Natural killer cell treated with Interleukin-12 subunit alpha and Interleukin-12 subunit beta and Interleukin-15 and Interleukin-18, amount 100 ng/mL, for 72 hours (primary cell): Measurements from ENCODE around the gene CSNK2A1. TPM values are rescaled to one million over a fixed set of nuclear protein-coding genes. Genes with fewer than 3 reads are reported as not detected.

Experiments used
- ATAC-seq, 2 donors: fragments of 150-1000 bp; cut with Tn5 transposase in 1 of 2; sonication (Bioruptor Pico), chemical (Tn5 transposase) in 1 of 2; 2 replicates each; pipeline ENCODE4 v1.10.0; 2021
- DNase-seq: peaks from one replicate; pipeline ENCODE4 v3.0.0; 2022; ENCODE audit warnings: low spot score
- H3K27ac Mint-ChIP-seq, 2 donors: 1 replicate in 1 of 2; 2 replicates in 1 of 2; pipeline ENCODE4 v1.8.0; 2022; ENCODE audit warnings: mixed read lengths in 2 of 2, mild to moderate bottlenecking in 1 of 2, moderate library complexity in 1 of 2
- H3K27me3 Mint-ChIP-seq, 2 donors: 1 replicate in 1 of 2; 2 replicates in 1 of 2; pipeline ENCODE4 v1.8.0; 2022; ENCODE audit warnings: mixed read lengths in 2 of 2
- H3K36me3 Mint-ChIP-seq: one replicate; pipeline ENCODE4 v1.8.0; 2022; ENCODE audit warnings: mixed read lengths
- H3K4me1 Mint-ChIP-seq, 2 donors: 1 replicate in 1 of 2; 2 replicates in 1 of 2; pipeline ENCODE4 v1.8.0; 2022; ENCODE audit warnings: low read depth in 2 of 2, mixed read lengths in 2 of 2, mild to moderate bottlenecking in 1 of 2
- H3K4me3 Mint-ChIP-seq: one replicate; pipeline ENCODE4 v1.8.0; 2022; ENCODE audit warnings: mixed read lengths
- H3K9me3 Mint-ChIP-seq: 2 replicates; pipeline ENCODE4 v1.8.0; 2022; ENCODE audit warnings: mixed read lengths
- total RNA-seq, 2 donors: library from RNA; stranded (reverse); gene quantifications; one replicate each; pipeline ENCODE4 v1.2.3, GENCODE V29; 2022

Gene CSNK2A1
- total RNA-seq, 2 donors from 2014 or later = 134 to 163 TPM

DNA sequence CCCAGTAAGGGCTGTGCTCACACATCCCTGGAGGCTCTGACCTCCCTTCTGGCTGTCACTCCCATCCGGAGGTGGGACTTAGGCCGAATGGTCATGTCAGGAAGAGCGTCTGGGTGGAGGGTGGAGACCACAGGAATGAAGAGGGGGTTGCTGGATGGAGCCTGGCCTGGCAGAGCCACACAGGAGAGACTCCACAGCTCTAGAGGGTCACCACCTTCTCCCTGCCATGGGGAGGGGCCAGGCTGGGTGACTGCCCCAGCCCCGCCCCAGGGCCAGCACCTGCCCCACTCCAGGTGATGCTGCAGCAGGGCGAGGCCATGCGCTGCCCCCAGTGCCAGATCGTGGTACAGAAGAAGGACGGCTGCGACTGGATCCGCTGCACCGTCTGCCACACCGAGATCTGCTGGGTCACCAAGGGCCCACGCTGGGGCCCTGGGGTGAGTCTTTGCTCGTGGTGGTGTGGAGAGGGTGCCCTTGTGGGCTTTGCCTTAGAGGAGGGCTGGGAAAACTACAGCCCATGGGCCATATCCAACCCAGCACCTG lies 114.9 kb downstream of the CSNK2A1 start:
- Mint-ChIP-seq H3K9me3 (no peaks in the 10 kb centered on the region), H3K27me3 (no peaks in the 10 kb centered on the region), H3K4me3 (no peak overlapping the region), H3K36me3 (peaks cover 9% of the 10 kb centered on the region), H3K27ac (peak overlapping the region; percentile 39 to 76), H3K4me1 (peaks cover 35 to 48% of the 10 kb centered on the region in 2 donors)
- ATAC-seq = no peak
- no peak for DNase-seq

DNA sequence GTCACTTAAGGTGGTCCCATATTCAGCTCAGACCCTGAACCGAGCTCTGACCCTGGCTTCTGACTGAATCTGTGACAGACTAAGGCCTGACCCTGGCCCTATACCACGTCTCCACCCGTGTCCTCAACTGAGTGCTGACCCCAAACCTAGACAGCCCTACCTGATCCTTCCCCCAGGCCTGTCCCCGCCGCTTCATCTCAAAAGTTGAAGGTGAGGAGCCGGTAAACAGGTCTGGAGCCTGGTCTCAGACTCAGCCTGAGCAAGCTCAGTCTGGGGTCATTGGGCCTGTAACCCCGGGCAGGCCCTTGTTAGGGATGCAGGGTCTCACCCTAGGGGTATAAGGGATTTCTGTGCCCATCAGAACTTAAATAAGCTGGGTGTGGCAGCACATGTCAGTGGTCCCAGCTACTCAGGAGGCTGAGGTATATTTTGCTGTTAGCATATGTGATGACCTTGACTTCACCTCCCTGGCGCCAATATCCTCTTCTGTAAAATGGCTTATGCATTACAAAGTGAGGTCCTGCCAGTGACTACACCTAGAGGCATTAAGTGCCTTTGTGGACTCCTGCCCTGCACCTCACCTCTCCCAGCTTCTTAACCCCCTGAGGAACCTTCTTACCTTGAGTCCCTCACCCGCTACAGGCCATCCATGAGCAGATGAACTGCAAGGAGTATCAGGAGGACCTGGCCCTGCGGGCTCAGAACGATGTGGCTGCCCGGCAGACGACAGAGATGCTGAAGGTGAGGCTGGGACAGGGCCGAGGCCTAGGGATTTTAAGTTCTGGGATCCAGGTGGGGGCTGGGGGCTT lies 115.5 kb downstream of the CSNK2A1 start:
- H3K4me1 Mint-ChIP-seq = peaks cover 28 to 41% of the 10 kb centered on the region in 2 donors
- H3K9me3 Mint-ChIP-seq = no peaks in the 10 kb centered on the region
- ATAC-seq = no peak
- H3K36me3 Mint-ChIP-seq = peaks cover 9% of the 10 kb centered on the region
- H3K4me3 Mint-ChIP-seq = no peak overlapping the region
- DNase-seq = no peak
- no peaks in the 10 kb centered on the region for H3K27me3 Mint-ChIP-seq
- H3K27ac Mint-ChIP-seq = peak overlapping the region; percentile 39 to 76

DNA sequence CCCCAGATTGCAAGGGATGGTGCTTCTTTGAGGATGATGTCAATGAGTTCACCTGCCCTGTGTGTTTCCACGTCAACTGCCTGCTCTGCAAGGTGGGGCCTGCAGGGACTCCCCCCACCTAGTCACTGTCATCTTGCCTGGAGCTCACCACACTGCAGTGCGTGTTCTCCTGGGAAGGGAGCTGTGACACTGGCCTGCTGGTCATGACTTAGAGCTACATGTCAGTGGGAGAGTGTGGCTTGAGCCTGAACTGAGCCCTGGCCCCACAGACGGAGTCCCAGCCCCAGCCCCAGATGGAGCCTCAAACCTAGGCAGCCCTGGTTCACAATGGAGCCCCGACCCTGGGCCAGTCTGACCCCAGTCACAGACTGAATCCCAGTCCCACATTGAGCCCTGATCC lies 116.2 kb downstream of the CSNK2A1 start:
- Mint-ChIP-seq H3K4me1 (peaks cover 22 to 36% of the 10 kb centered on the region in 2 donors), H3K9me3 (no peaks in the 10 kb centered on the region)
- no peak for ATAC-seq

DNA sequence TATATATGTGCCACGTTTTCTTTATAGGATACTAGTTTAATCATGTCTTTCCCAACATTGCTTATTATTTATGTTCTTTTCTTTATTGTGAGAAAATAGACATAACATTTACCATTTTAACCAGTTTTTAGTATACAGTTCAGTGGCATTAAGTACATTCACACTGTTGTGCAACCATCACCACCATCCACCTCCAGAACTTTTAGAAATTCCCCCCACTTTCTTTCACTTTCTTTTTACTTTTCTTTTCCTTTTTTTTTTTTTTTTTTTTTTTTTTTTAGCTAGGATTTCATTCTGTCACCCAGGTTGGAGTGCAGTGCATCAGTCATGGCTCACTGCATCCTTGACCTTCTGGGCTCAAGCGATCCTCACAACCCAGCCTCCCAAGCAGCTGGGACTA lies 117.0 kb downstream of the CSNK2A1 start:
- H3K4me3 Mint-ChIP-seq = peak overlapping the region; percentile 51
- ATAC-seq = peak in 1 of 2 donors; percentile 58
- no peaks in the 10 kb centered on the region for H3K27me3 Mint-ChIP-seq
- no peak for DNase-seq
- no peaks in the 10 kb centered on the region for H3K9me3 Mint-ChIP-seq
- peak overlapping the region; percentile 54 to 93 for H3K27ac Mint-ChIP-seq
- peaks cover 15% of the 10 kb centered on the region for H3K36me3 Mint-ChIP-seq
- H3K4me1 Mint-ChIP-seq = peaks cover 22 to 36% of the 10 kb centered on the region in 2 donors

More for the DNA sequence above, 116.2 kb downstream of the CSNK2A1 start:
- Mint-ChIP-seq H3K27ac (peak overlapping the region; percentile 14 to 93), H3K36me3 (peaks cover 9% of the 10 kb centered on the region), H3K4me3 (no peak overlapping the region), H3K27me3 (no peaks in the 10 kb centered on the region)
- DNase-seq = no peak

Other genes starting within 250 kb of the CSNK2A1 start
- gene ZCCHC3, start 246.2 kb downstream of the CSNK2A1 start, total RNA-seq = 10 to 100 TPM; 18.7 to 20.6 TPM
- gene SOX12, start 218.2 kb downstream of the CSNK2A1 start, total RNA-seq = 1 to 10 TPM in 1 of 2 donors, under 1 TPM in 1; 0.36 to 1.5 TPM
- 1 to 10 TPM; 3.6 to 5.5 TPM for gene NRSN2, start 196.7 kb downstream of the CSNK2A1 start, total RNA-seq
- 10 to 100 TPM; 18.0 to 21.6 TPM for gene TRIB3, start 163.0 kb downstream of the CSNK2A1 start, total RNA-seq
- 100 to 1,000 TPM; 157 to 159 TPM for gene RBCK1, start 135.5 kb downstream of the CSNK2A1 start, total RNA-seq
- 10 to 100 TPM; 46.4 to 56.8 TPM for gene TBC1D20, start 81.3 kb downstream of the CSNK2A1 start, total RNA-seq
- under 1 TPM in 1 of 2 donors, not detected in 1; 0.36 TPM for gene TCF15, start 66.5 kb upstream of the CSNK2A1 start, total RNA-seq
- gene SRXN1, start 109.4 kb upstream of the CSNK2A1 start, total RNA-seq = 10 to 100 TPM; 19.4 to 30.2 TPM
- gene SCRT2, start 132.0 kb upstream of the CSNK2A1 start, total RNA-seq = not detected
- not detected for gene SLC52A3, start 224.7 kb upstream of the CSNK2A1 start, total RNA-seq